ENCODE measurements around the gene PARM1.

PARM1 gene

GRCh38 chr4:74932832-74933561 is at the start of gene PARM1:
PARM1 (plus strand) TSS chr4:74933116; CDS start chr4:74933328, 212 bp downstream.
- peak; percentile 51 for DNase-seq (ENCODE audit: low read depth)

GRCh38 chr4:74884266-74884665 is 48.6 kb upstream of the PARM1 start:
- DNase-seq (ENCODE audit: low read depth) = no peak

- peak; percentile 9 for DNase-seq (ENCODE audit: low read depth)
These were observed 46.4 kb upstream of the PARM1 start for GRCh38 chr4:74886484-74886883.

GRCh38 chr4:74890341-74890740 is 42.6 kb upstream of the PARM1 start:
- DNase-seq (ENCODE audit: low read depth) = no peak

- no peak for DNase-seq (ENCODE audit: low read depth)
These were observed 41.9 kb upstream of the PARM1 start for GRCh38 chr4:74891037-74891436.

- no peak for DNase-seq (ENCODE audit: low read depth)
These were observed 39.7 kb upstream of the PARM1 start for GRCh38 chr4:74893171-74893570.

GRCh38 chr4:74896595-74896994 is 36.3 kb upstream of the PARM1 start:
- DNase-seq (ENCODE audit: low read depth) = no peak

- DNase-seq (ENCODE audit: low read depth) = no peak
These were observed 35.5 kb upstream of the PARM1 start for GRCh38 chr4:74897386-74897785.

- DNase-seq (ENCODE audit: low read depth) = no peak
These were observed 32.1 kb upstream of the PARM1 start for GRCh38 chr4:74900862-74901261.

- no peak for DNase-seq (ENCODE audit: low read depth)
These were observed 28.3 kb upstream of the PARM1 start for GRCh38 chr4:74904509-74905065.

- no peak for DNase-seq (ENCODE audit: low read depth)
These were observed 26.1 kb upstream of the PARM1 start for GRCh38 chr4:74906771-74907170.

- no peak for DNase-seq (ENCODE audit: low read depth)
These were observed 13.1 kb upstream of the PARM1 start for GRCh38 chr4:74919783-74920182.

GRCh38 chr4:74920704-74921103 is 12.2 kb upstream of the PARM1 start:
- no peak for DNase-seq (ENCODE audit: low read depth)

GRCh38 chr4:74921490-74921889 is 11.4 kb upstream of the PARM1 start:
- DNase-seq (ENCODE audit: low read depth) = no peak

GRCh38 chr4:74926007-74926406 is 6.9 kb upstream of the PARM1 start:
- no peak for DNase-seq (ENCODE audit: low read depth)

- no peak for DNase-seq (ENCODE audit: low read depth)
These were observed 2.8 kb upstream of the PARM1 start for GRCh38 chr4:74930162-74930561.

- no peak for DNase-seq (ENCODE audit: low read depth)
These were observed 1.5 kb upstream of the PARM1 start for GRCh38 chr4:74931376-74931775.

- no peak for DNase-seq (ENCODE audit: low read depth)
These were observed 906 bp upstream of the PARM1 start for GRCh38 chr4:74932010-74932409.

GRCh38 chr4:74933562-74934015 is 673 bp downstream of the PARM1 start:
- DNase-seq (ENCODE audit: low read depth) = no peak

GRCh38 chr4:74934016-74934831 is 1.3 kb downstream of the PARM1 start:
- DNase-seq (ENCODE audit: low read depth) = no peak

GRCh38 chr4:74934888-74935287 is 2.0 kb downstream of the PARM1 start:
- DNase-seq (ENCODE audit: low read depth) = no peak

GRCh38 chr4:74941123-74941522 is 8.2 kb downstream of the PARM1 start:
- no peak for DNase-seq (ENCODE audit: low read depth)
